Stimulated activated CD4-positive, alpha-beta T cell treated with anti-CD3 and anti-CD28 coated beads, Interleukin-12 subunit alpha, Interleukin-12 subunit beta, amount 100 ng/mL, for 48 hours (primary cell): ENCODE data around the gene TP53I11.

ENCODE experiments used
- DNase-seq, 3 donors: peaks; one replicate each; pipeline ENCODE4 v3.0.0-alpha.2; 2020; ENCODE audit warnings: low read depth in 2 of 3, low spot score in 1 of 3

The TP53I11 gene

GRCh38 chr11:44889266-44889665, 61.4 kb downstream of the TP53I11 start:
- no peak for DNase-seq

- DNase-seq, result no peak
Measured at GRCh38 chr11:44887636-44888035, 63.0 kb downstream of the TP53I11 start.

DNA sequence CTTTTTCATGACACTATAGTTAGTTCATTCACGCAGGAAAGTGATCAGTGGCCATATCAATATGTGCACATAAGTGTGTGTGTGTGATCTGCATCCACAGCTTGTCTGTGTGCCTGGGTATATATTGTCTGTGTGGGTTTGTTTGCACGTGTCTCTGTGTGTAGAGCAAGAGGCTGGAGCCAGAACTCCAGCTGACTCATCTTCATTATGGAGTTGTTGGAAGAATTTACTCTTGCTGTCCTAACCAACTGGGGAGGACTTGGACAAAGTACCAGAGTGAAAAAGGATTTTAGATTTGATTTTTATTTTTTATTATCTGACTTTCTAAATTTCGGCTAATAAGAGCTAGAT, 63.9 kb downstream of the TP53I11 start:
- DNase-seq, result no peak

DNA sequence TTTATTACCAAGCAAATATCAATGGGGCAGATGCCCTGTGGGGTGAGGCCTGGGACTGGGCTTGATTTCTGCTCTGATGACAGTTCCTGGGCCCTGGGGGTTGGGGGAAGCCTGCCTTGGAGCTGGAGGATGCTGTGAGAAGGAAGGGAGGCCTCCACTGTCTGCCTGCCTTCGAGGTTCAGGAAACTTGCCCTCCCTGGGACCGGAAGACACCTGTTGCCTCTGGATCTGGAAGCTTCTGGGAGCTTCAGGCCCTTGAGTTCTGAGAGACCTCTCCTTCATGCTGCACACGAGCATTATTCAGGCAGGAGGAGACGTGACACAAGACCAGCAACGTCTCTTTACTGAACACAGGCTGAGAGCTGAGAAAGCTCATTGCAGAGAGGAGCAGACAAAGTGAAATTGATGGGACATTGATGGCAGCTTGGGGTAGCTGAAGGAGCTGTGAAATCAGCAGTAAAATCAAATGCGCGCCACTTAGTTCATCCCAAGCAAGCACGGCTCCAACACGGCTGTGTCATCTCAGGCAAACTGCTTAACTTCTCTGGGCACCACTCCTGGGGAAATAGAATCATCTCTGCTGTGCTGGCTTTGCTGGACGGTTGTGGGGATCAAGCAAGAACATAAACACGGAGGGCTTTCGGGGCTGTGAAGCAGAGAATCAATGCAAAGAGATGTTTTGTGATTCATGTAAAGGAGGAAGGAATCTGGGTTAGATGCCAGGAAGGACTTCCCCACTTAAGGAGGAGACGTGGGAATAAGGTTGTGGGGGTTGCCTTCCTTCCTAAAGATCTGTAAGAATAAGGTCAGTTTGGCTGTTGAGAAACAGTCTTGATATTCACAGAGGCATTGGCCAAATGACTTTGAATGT, 64.5 kb downstream of the TP53I11 start:
- no peak for DNase-seq

DNA sequence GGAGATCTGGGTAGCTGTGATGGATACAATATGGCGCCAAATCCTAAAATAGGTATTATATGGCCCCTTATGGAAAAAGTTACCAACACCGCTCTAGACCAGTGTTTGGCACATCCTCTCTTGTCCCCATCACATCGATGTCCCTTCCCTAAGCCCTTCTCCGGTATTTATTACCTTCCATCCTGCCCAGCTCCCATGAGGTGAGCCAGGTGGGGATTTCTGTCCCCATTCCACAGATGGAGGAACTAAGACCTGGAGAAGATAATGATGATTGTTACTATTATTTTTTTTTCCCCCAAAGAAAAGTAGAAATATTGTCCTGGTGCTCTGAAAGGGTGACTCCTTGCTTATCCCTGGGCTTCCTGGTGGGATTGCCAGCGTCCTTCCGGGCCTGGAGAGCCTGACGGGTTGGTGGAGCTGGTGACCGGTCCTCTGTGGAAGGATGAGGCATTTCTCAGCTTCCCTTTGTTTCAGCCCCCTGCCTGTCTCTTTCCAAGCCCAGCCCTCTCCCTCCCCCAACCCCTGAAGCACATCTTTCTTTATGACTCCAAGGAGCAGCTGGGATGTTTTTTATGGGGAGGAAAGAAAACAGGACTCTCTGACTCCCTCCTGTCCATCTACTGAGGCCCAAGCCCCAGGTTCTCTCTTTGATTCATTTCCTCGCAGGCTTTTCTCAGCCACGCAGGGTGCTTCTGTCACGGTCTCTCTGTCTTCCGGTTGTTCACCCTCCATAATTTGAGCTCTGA, 65.4 kb downstream of the TP53I11 start:
- no peak for DNase-seq

DNA sequence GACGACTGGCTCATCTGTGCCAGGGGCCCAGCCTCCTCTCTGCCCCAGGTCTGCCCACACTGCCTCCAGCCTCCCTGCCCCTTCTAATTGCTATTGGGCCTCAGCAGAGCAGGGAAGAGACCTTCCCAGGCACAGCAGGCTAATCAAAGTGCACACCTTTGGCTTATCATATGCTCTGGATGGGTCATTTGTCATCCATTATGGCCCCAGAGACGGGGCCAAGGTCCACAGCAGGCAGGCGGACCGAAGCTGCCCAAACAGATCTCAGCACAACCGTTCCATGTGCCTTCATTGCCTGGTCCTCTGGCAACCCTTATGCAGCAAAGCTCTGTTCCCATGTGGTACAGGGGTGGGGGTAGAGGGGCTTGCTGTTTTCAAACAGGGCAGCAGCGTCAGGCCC, 66.6 kb downstream of the TP53I11 start:
- DNase-seq, result no peak

DNA sequence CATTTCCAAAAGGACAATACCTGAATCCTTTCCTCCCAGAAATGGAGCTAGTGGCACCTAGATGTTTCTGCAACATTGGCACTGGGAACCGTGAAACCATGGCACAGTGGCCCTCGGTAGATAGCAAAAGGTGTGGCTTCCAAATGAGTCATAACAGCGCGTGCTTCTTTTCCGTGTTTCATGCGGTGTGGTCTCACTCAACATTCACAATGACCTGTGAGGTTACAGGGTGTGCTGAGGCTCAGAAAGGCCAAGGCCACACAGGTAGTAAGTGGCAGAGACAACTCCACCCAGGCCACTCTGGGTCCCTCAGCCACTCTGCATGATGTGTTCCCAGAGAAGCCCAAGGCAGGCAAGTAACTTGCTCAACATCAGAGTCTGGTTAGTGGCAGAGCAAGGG, 67.4 kb downstream of the TP53I11 start:
- DNase-seq, result no peak
